ENCODE measurements around the gene SYNCRIP. TPM values are rescaled to one million over a fixed set of nuclear protein-coding genes. Genes with fewer than 3 reads are reported as not detected.

SYNCRIP gene
- total and polyA plus RNA-seq, 2 of the 13 experiments (the other 11 are each of a cell fraction or from before 2014, with no cell fraction given) = 8.1 to 112 TPM

- TF ChIP-seq ZNF687 (CRISPR knock-in tag; IDR thresholded peaks at IDR 0.05) (peak; percentile 96), IRX3 (CRISPR knock-in tag; IDR thresholded peaks at IDR 0.05; ENCODE audit: borderline replicate concordance, low read depth) (peak; percentile 84; the same call in 1 of the 2 replicates), MLX (CRISPR knock-in tag; IDR thresholded peaks at IDR 0.05) (no peak; the same call in 1 of the 2 replicates), NAIF1 (CRISPR knock-in tag; IDR thresholded peaks at IDR 0.05; ENCODE audit: borderline replicate concordance) (peak; percentile 85), ZNF564 (CRISPR knock-in tag; IDR thresholded peaks at IDR 0.05) (peak; percentile 75; the same call in 1 of the 2 replicates), ZNF136 (CRISPR knock-in tag; IDR thresholded peaks at IDR 0.05; ENCODE audit: low read depth) (0 out of 2 replicates have a peak, but pooled peaks have one; percentile 52), POGK (CRISPR knock-in tag; conservative IDR thresholded peaks at IDR 0.05) (peak; percentile 60), MIER2 (CRISPR knock-in tag; IDR thresholded peaks at IDR 0.05) (peak; percentile 22), REXO4 (CRISPR knock-in tag; IDR thresholded peaks at IDR 0.05; ENCODE audit: borderline replicate concordance) (no peak), ETV6 (CRISPR knock-in tag; conservative IDR thresholded peaks at IDR 0.05) (peak; percentile 56; the same call in 1 of the 2 replicates), WIZ (CRISPR knock-in tag; IDR thresholded peaks at IDR 0.05) (0 out of 2 replicates have a peak, but pooled peaks have one; percentile 61), ZNF547 (CRISPR knock-in tag; IDR thresholded peaks at IDR 0.05) (peak; percentile 68), ZNF513 (CRISPR knock-in tag; conservative IDR thresholded peaks at IDR 0.05) (no peak), E2F2 (CRISPR knock-in tag; IDR thresholded peaks at IDR 0.05; ENCODE audit: borderline replicate concordance) (peak; percentile 81; the same call in 1 of the 2 replicates), ZNF275 (CRISPR knock-in tag; IDR thresholded peaks at IDR 0.05; ENCODE audit: borderline replicate concordance) (peak; percentile 40; the same call in 1 of the 2 replicates)
These were observed 36.1 kb upstream of the SYNCRIP start (continued) for GRCh38 chr6:85678602-85679444.

Data from HepG2 (cell line).